Prostate gland (tissue), 2 donors: ENCODE data around the gene FAM241A.

ENCODE experiments used
- POLR2AphosphoS5 ChIP-seq: sonication (generic); formaldehyde crosslinking; IDR thresholded peaks from one replicate; pipeline ENCODE4 v1.6.1; 2017; ENCODE audit warnings: antibody characterized with exemption
- TF ChIP-seq, protein P1 (sequence below), 4 experiments: fragments of 200-600 bp in 2 of 4; fragments of 450-650 bp in 2 of 4; sonication (generic) in 2 of 4; IDR thresholded peaks; 1 replicate in 3 of 4; 2 replicates in 1 of 4; pipeline ENCODE4 v1.5.1; 2016 to 2019; ENCODE audit warnings: antibody characterized with exemption in 4 of 4, mild to moderate bottlenecking in 2 of 4, moderate library complexity in 2 of 4

GRCh38 chr4:112214390-112215264 lies 69.4 kb downstream of the FAM241A start:
- TF ChIP-seq, protein P1, sequence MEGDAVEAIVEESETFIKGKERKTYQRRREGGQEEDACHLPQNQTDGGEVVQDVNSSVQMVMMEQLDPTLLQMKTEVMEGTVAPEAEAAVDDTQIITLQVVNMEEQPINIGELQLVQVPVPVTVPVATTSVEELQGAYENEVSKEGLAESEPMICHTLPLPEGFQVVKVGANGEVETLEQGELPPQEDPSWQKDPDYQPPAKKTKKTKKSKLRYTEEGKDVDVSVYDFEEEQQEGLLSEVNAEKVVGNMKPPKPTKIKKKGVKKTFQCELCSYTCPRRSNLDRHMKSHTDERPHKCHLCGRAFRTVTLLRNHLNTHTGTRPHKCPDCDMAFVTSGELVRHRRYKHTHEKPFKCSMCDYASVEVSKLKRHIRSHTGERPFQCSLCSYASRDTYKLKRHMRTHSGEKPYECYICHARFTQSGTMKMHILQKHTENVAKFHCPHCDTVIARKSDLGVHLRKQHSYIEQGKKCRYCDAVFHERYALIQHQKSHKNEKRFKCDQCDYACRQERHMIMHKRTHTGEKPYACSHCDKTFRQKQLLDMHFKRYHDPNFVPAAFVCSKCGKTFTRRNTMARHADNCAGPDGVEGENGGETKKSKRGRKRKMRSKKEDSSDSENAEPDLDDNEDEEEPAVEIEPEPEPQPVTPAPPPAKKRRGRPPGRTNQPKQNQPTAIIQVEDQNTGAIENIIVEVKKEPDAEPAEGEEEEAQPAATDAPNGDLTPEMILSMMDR (IDR thresholded peaks at IDR 0.05) = peak in 3 of 4 experiments; percentile 38 to 70 (median 63)
- TF ChIP-seq POLR2AphosphoS5 = no peak
